Kidney capillary endothelial cell (primary cell): ENCODE results near the gene FBXW5.

Experiments used
- DNase-seq: peaks from one replicate; pipeline ENCODE4 v3.0.0-alpha.2; 2018; ENCODE audit warnings: low spot score

FBXW5 gene

GRCh38 chr9:136907011-136907914 is 37.3 kb downstream of the FBXW5 start:
- no peak for DNase-seq

DNA sequence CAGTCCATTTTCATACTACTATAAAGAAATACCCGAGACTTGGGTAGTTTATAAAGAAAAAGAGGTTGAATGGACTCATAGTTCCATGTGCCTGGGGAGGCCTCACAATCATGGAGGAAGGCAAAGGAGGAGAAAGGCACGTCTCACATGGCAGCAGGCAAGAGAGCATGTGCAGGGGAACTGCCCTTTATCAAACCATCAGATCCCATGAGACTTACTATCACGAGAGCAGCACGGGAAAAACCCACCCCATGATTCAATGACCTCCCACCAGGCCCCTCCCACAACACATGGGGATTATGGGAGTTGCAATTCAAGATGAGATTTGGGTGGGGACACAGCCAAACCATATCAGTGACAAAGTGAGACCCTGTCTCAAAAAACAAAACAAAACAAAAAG is 38.3 kb downstream of the FBXW5 start:
- no peak for DNase-seq

DNA sequence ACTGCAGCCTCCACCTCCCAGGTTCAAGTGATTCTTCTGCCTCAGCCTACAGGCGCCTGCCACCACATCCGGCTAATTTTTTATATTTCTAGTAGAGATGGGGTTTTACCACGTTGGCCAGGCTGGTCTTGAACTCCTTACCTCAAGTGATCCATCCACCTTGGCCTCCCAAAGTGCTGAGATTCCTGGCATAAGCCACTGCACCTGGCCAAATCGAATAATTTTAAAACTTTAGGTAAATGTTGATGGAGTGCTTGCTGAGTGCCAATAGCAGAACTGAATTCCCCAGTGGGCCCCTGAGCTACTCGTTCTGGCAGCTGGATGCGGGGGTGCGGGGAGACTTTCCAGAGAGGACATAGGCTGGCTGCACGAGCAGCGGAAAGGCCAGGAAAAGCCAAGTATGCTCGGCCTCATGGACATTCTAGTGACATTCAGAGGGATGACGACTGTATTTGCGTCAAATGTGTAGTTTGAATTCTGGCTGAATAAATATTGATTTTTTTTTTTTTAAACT is 41.4 kb downstream of the FBXW5 start:
- DNase-seq, result no peak

DNA sequence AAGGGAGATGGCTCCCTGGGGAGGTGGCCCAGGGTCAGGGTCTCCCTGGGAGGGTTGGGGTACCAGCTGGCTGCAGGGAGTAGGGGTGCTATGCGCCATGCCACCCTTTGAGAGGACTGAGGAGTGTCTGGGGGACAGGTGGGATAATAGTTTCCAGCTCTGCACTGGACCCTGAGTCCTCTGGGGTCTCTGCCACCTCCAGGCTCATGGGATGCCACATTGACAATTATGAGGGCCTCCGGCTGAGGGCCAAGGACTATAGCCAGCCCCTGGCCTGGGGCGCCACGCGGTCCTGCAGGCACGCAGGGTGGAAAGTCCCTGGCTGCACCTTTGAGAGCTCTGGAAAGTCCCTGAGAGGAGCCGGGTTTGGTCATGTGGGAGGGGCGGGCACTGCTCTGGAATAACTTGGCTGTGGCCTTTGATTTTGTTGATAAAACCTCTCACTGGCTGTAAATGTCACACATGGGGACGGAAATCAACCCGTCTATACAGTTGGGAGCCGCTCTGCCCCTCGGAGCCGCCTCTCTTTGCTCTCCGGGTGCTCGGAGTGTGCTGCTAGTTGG is 42.2 kb downstream of the FBXW5 start:
- DNase-seq, result no peak

DNA sequence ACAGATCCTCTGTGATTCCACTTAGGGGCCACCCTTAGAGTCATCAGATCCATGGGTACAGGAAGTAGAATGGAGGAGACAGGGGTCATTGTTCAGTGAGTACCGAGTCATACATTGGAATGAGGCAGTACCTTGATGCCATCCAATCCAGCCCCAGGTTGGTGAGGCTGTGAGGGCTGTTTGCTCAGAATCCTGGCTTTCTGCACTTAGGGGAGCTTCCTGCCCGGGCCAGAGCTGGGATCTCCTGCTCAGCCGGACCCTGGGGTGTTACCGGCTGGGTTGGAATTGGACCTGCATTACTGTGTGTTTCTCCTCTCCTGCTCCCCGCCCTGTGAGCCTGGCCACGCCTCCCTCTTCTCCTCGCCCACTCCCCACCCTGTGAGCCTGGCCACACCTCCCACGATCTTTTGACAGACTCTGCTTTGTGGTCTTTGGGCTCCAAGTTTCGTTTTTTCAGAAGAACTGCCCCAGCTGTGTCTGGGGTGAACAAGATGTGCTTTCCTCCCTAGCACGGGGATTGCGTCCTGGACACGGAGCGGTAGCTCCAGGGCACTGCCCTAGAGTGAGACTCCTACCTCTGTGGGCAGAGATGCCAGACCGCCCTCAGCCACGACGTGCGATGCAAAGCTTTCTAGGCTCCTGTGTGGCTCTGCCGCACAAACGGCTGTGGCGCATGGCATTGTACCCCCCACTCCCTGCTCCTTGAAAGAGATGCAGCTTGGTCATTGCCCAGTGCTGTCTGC is 42.9 kb downstream of the FBXW5 start:
- DNase-seq, result peak; percentile 67

DNA sequence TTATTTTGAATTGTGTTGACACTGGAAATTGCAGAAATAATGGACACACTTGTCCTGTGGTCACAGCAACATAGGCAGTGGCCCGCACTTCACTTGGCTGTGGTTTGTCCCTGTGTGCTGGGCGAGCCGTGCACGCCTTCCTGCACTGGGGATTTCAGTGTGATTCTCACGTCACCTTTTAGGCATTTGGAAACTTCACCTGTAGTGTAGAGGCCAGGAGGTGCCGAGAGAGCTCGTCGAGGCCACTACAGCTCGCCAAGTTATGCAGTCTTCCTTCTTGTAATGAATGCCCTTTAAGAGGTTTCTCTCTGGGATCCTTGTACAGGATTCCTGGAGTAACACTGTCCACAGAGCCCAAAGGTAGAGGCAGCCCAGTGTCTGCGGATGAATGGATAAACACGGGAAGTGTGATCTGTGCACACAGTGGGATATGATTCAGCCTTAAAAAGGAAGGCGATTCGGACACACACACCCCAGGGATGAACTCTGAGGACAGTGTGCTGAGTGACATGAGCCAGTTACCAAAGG is 43.5 kb downstream of the FBXW5 start:
- no peak for DNase-seq

DNA sequence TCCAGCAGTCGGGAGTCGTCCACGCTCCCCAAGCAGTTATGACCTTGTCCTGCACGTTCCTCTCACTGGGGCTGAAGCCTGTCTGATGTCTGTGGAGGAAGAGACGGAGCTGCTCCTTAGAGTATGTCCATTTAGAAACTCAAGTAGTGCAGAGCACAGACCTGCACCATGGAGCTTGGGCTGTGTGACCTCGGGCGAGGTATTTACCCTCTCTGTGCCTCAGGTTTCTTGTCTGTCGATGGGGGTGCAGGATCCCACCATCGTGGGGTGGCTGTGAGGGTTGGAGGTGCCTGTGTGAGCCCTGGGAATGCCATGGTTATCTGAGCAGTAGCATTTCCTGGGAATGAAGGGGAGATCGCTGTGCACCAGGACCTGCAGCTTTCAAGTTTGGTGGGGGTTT is 44.0 kb downstream of the FBXW5 start:
- no peak for DNase-seq

- DNase-seq, result no peak
Observed at GRCh38 chr9:136899196-136899595, 45.3 kb downstream of the FBXW5 start.

DNA sequence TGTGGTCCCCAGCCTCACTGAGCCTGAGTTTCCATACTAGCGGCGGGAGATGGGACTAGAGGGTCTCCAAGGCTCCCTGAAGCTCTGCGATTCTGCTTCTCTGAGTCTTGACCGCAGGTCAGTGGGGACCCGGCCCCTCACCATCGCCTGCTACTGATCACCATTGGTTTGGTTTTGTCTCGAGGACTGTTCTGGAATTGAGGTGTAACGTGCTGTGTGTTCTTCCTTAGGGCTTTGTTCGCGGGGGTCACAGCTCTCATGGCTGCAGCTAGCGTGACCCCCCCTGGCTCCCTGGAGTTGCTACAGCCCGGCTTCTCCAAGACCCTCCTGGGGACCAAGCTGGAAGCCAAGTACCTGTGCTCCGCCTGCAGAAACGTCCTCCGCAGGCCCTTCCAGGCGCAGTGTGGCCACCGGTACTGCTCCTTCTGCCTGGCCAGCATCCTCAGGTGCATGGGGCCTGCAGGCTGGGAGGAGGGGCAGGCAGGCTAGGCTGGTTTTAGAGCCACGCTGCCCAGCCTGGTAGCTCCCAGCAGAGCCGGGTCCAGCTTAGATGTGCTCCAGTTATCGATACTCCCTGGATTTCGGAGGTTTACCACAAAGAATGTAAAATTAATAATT is 45.9 kb downstream of the FBXW5 start:
- no peak for DNase-seq

- no peak for DNase-seq
Observed at GRCh38 chr9:136896027-136896426, 48.5 kb downstream of the FBXW5 start.

GRCh38 chr9:136890661-136891060 is 53.9 kb downstream of the FBXW5 start:
- DNase-seq, result no peak
